GM23338 (cell line): Measurements from ENCODE around the gene RNF167. TPM values are rescaled to one million over a fixed set of nuclear protein-coding genes. Genes with fewer than 3 reads are reported as not detected.

ENCODE experiments used
- ATAC-seq: fragments of 200-7000 bp; cut with Tn5 transposase; 3 replicates; pipeline ENCODE4 v1.9.1; 2020
- DNase-seq: peaks from one replicate; pipeline ENCODE4 v3.0.0-alpha.2; 2015; ENCODE audit warnings: low spot score
- H2AFZ ChIP-seq: fragments of 200-600 bp; sonication (generic); 2 replicates; pipeline ENCODE4 v1.8.0; 2016; ENCODE audit warnings: antibody characterized with exemption, mild to moderate bottlenecking, moderate library complexity
- H3F3A ChIP-seq: fragments of 200-600 bp; sonication (generic); replicated peaks from 2 replicates; pipeline ENCODE4 v1.8.0; 2017; ENCODE audit warnings: antibody characterized with exemption, mixed run types, low read depth
- H3K27ac ChIP-seq: fragments of 200-600 bp; sonication (generic); 2 replicates; pipeline ENCODE4 v1.6.1; 2016; ENCODE audit warnings: low read depth
- H3K27me3 ChIP-seq: fragments of 200-600 bp; sonication (generic); 2 replicates; pipeline ENCODE4 v1.8.0; 2016; ENCODE audit warnings: mild to moderate bottlenecking, mixed run types, moderate library complexity; ENCODE audit not compliant: insufficient read depth
- H3K36me3 ChIP-seq: fragments of 200-600 bp; sonication (generic); 2 replicates; pipeline ENCODE4 v1.8.0; 2016; ENCODE audit warnings: mild to moderate bottlenecking; ENCODE audit not compliant: insufficient read depth
- H3K4me1 ChIP-seq: fragments of 200-600 bp; sonication (generic); 2 replicates; pipeline ENCODE4 v1.8.0; 2016; ENCODE audit warnings: mild to moderate bottlenecking, moderate library complexity; ENCODE audit not compliant: insufficient read depth
- H3K4me2 ChIP-seq: fragments of 200-600 bp; sonication (generic); 2 replicates; pipeline ENCODE4 v1.7.1; 2017; ENCODE audit warnings: mixed run types
- H3K4me3 ChIP-seq: fragments of 200-600 bp; sonication (generic); 2 replicates; pipeline ENCODE4 v1.6.1; 2016; ENCODE audit warnings: mixed run types
- H3K79me2 ChIP-seq: fragments of 200-600 bp; sonication (generic); replicated peaks from 2 replicates; pipeline ENCODE4 v1.8.0; 2017; ENCODE audit warnings: mild to moderate bottlenecking; ENCODE audit not compliant: insufficient read depth
- H3K9me2 ChIP-seq: fragments of 200-600 bp; sonication (generic); 2 replicates; pipeline ENCODE4 v1.8.0; 2017; ENCODE audit not compliant: insufficient read depth
- H4K20me1 ChIP-seq: fragments of 200-600 bp; sonication (generic); replicated peaks from 2 replicates; pipeline ENCODE4 v1.8.0; 2017; ENCODE audit warnings: mild to moderate bottlenecking; ENCODE audit not compliant: insufficient read depth
- H3K27ac Mint-ChIP-seq: 2 replicates; pipeline ENCODE4 v1.8.0; 2020; ENCODE audit warnings: inconsistent platforms, mild to moderate bottlenecking, moderate library complexity, mixed read lengths
- H3K27me3 Mint-ChIP-seq: 3 replicates; pipeline ENCODE4 v1.8.0; 2022; ENCODE audit warnings: low read depth, mild to moderate bottlenecking, moderate library complexity, mixed read lengths, inconsistent platforms; ENCODE audit not compliant: insufficient read depth, poor library complexity
- H3K36me3 Mint-ChIP-seq: 3 replicates; pipeline ENCODE4 v1.8.0; 2021; ENCODE audit warnings: low read depth, mild to moderate bottlenecking, inconsistent platforms, moderate library complexity, mixed read lengths
- H3K4me1 Mint-ChIP-seq: 3 replicates; pipeline ENCODE4 v1.8.0; 2020; ENCODE audit warnings: mild to moderate bottlenecking, inconsistent platforms, mixed read lengths
- H3K4me3 Mint-ChIP-seq: 3 replicates; pipeline ENCODE4 v1.8.0; 2021; ENCODE audit warnings: moderate library complexity, mild to moderate bottlenecking, inconsistent platforms, mixed read lengths
- H3K9me3 Mint-ChIP-seq: 3 replicates; pipeline ENCODE4 v1.8.0; 2020; ENCODE audit warnings: moderate library complexity, mild to moderate bottlenecking, inconsistent platforms, mixed read lengths
- CREB1 ChIP-seq: fragments of 250-450 bp; sonication (Bioruptor Pico); IDR thresholded peaks from 2 replicates; pipeline ENCODE4 v1.5.0; 2020; ENCODE audit warnings: low read depth, mild to moderate bottlenecking, moderate library complexity
- CTCF ChIP-seq, 2 experiments: fragments of 200-600 bp in 1 of 2; sonication (generic) in 1 of 2; conservative IDR thresholded peaks; 2 replicates each; pipeline versions ENCODE4 v1.5.1 to v1.6.1; 2016 to 2017; ENCODE audit warnings: antibody characterized with exemption in 2 of 2, low read depth in 2 of 2, mild to moderate bottlenecking in 2 of 2, moderate library complexity in 1 of 2
- EZH2 ChIP-seq: fragments of 200-600 bp; sonication (generic); IDR thresholded peaks from one replicate; pipeline ENCODE4 v1.8.0; 2017; ENCODE audit warnings: antibody characterized with exemption, mild to moderate bottlenecking, low read depth; ENCODE audit not compliant: unreplicated experiment
- EZH2phosphoT487 ChIP-seq: fragments of 200-600 bp; sonication (generic); IDR thresholded peaks from one replicate; pipeline ENCODE4 v1.8.1; 2018; ENCODE audit warnings: antibody characterized with exemption; ENCODE audit not compliant: unreplicated experiment
- JUNB ChIP-seq: IDR thresholded peaks from one replicate; pipeline ENCODE4 v1.6.1; 2016; ENCODE audit warnings: antibody characterized with exemption; ENCODE audit not compliant: unreplicated experiment
- POLR2AphosphoS5 ChIP-seq: IDR thresholded peaks from 2 replicates; pipeline ENCODE4 v1.6.1; 2016; ENCODE audit warnings: antibody characterized with exemption, low read depth
- REST ChIP-seq: IDR thresholded peaks from one replicate; pipeline ENCODE4 v1.6.1; 2018; ENCODE audit warnings: antibody characterized with exemption; ENCODE audit not compliant: unreplicated experiment
- ZNF114 ChIP-seq: fragments of 250-450 bp; sonication (Bioruptor Pico); IDR thresholded peaks from 2 replicates; pipeline ENCODE4 v1.5.0; 2020; ENCODE audit warnings: mild to moderate bottlenecking, moderate library complexity
- ZNF462 ChIP-seq: fragments of 250-450 bp; sonication (Bioruptor Pico); IDR thresholded peaks from 2 replicates; pipeline ENCODE4 v1.5.0; 2020; ENCODE audit warnings: mild to moderate bottlenecking, moderate library complexity
- polyA plus RNA-seq: library from polyadenylated mRNA; unstranded; fragments of >200 nt; fragmentation: Nextera tagmentation; extraction: Ambion mirVana; gene quantifications from 2 replicates; pipeline ENCODE4 v1.2.1, GENCODE V29; 2016
- total RNA-seq: library from RNA; depleted of rRNA; stranded (reverse); fragments of >200 nt; shearing (Covaris generic); gene quantifications from 2 replicates; pipeline ENCODE4 v1.2.3, GENCODE V29; 2014
- TF ChIP-seq, protein P1 (sequence below): IDR thresholded peaks from 2 replicates; pipeline ENCODE4 v1.6.1; 2016; ENCODE audit warnings: antibody characterized with exemption

Gene RNF167
- total and polyA plus RNA-seq, 2 experiments from 2014 or later = 61.2 to 84.4 TPM

- TF ChIP-seq ZNF462 (CRISPR knock-in tag) (no peak), EZH2phosphoT487 (no peak)
These were observed 11.2 kb upstream of the RNF167 start (continued) for GRCh38 chr17:4928881-4929280.

- Histone ChIP-seq H3K4me1 (no peaks in the 10 kb centered on the region), H3K4me3 (no peak within 1 kb of the TSS), H3K27me3 (no peaks in the 10 kb centered on the region), H3K9me2 (no peaks in the 10 kb centered on the region), H3K79me2 (no peaks in the 10 kb centered on the region), H4K20me1 (no peaks in the 10 kb centered on the region), H3F3A (peaks cover 7% of the 10 kb centered on the region; the same call in 1 of the 2 replicates), H3K27ac (no peak within 1 kb of the TSS), H2AFZ (no peak within 1 kb of the TSS), H3K36me3 (no peaks in the 10 kb centered on the region), H3K4me2 (no peak within 1 kb of the TSS)
- Mint-ChIP-seq H3K27me3 (peaks cover 8% of the 10 kb centered on the region), H3K4me1 (peaks cover 15% of the 10 kb centered on the region), H3K27ac (0 out of 2 replicates have a peak within 1 kb of the TSS, but pooled peaks have one; percentile 41), H3K9me3 (no peaks in the 10 kb centered on the region), H3K4me3 (no peak within 1 kb of the TSS; the same call in 2 of the 3 replicates), H3K36me3 (peaks cover 31% of the 10 kb centered on the region)
- no peak for ATAC-seq
- DNase-seq = no peak
- no peak for TF ChIP-seq REST
- TF ChIP-seq JUNB = no peak
- no peak for TF ChIP-seq POLR2AphosphoS5
- no peak for TF ChIP-seq ZNF114 (CRISPR knock-in tag)
- TF ChIP-seq, protein P1, sequence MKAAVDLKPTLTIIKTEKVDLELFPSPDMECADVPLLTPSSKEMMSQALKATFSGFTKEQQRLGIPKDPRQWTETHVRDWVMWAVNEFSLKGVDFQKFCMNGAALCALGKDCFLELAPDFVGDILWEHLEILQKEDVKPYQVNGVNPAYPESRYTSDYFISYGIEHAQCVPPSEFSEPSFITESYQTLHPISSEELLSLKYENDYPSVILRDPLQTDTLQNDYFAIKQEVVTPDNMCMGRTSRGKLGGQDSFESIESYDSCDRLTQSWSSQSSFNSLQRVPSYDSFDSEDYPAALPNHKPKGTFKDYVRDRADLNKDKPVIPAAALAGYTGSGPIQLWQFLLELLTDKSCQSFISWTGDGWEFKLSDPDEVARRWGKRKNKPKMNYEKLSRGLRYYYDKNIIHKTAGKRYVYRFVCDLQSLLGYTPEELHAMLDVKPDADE = no peak
- no peak for TF ChIP-seq EZH2
- TF ChIP-seq CTCF (conservative IDR thresholded peaks at IDR 0.05; ENCODE audit: low read depth in 2 of 2) = no peak
- TF ChIP-seq CREB1 (CRISPR knock-in tag) = no peak
These were observed 8.1 kb upstream of the RNF167 start, which contains the start of gene GP1BA for GRCh38 chr17:4931963-4932362. Gene GP1BA (plus strand): TSS chr17:4932277. CDS start chr17:4932605, 328 bp downstream.
